NCI-H524 treated with DMSO at 0.1 percent for 48 hours (cell line): Measurements from ENCODE around the gene JKAMP.

Experiments
- DNase-seq: peaks from one replicate; lab custom pipeline; 2025; lab: John Stamatoyannopoulos, UW

JKAMP gene

GRCh38 chr14:59540852-59541251, 56.5 kb downstream of the JKAMP start:
- no peak for DNase-seq

DNA sequence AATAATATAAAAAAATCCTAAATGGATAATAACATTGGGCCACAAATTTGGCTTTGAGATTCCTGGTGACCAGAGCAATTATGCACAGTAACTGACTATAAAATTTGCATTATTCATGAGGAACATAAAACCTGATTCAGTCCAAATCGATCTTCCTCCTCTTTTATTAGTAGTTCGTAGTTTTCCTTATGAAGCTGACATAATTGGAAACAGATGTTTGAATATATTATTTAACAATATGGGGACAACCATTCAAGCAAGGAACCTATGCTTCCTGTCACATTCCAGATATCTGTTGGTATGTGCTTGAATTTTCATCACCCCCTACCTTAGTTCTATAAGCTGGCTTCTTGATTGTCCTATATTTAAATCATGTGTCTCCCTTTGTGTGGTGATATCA, 57.4 kb downstream of the JKAMP start:
- DNase-seq: no peak

- DNase-seq: no peak
Measured at GRCh38 chr14:59543873-59544272, 59.6 kb downstream of the JKAMP start.

DNA sequence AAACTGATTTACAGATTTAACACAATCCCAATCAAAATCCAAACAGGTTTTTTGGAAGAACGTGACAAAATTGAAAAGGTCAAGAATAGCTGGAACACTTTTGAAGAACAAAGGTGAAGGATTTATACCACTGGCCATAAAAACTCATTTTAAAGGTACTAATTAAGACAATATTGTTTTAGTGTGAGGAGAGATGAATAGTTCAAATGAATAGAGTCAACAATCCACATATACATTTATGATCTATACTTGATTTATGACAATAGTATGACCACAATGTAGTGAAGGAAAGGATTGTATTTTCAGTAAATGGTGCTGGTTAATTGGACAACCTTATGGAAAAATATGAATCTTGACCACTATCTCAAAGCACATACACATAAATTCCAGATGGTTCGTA, 63.0 kb downstream of the JKAMP start:
- DNase-seq: no peak
